ENCODE data around the gene CHRM2.
"Not testable (repeated sequence)": the region's sequence is repeated elsewhere in the genome, so short reads cannot be mapped to it uniquely, and the experiment has no call there.

Gene CHRM2

GRCh38 chr7:136868496-136869000 lies at the start of gene CHRM2:
Gene CHRM2, plus strand, starts transcription at chr7:136868652. Its CDS starts 146,214 bp downstream, at chr7:137014866.
- Mint-ChIP-seq H3K27me3 (peaks cover 39% of the 10 kb centered on the region), H3K36me3 (no peaks in the 10 kb centered on the region), H3K4me1 (peaks cover 8% of the 10 kb centered on the region), H3K4me3 (no peak within 1 kb of the TSS), H3K9me3 (no peaks in the 10 kb centered on the region), H3K27ac (no peak within 1 kb of the TSS)
- no peak for ATAC-seq

DNA sequence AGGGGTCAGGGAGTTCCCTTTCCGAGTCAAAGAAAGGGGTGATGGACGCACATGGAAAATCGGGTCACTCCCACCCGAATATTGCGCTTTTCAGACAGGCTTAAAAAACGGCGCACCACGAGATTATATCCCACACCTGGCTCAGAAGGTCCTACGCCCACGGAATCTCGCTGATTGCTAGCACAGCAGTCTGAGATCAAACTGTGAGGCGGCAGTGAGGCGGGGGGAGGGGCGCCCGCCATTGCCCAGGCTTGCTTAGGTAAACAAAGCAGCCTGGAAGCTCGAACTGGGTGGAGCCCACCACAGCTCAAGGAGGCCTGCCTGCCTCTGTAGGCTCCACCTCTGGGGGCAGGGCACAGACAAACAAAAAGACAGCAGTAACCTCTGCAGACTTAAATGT lies 37.1 kb upstream of the CHRM2 start:
- not testable (repeated sequence) for ATAC-seq, H3K27me3 Mint-ChIP-seq, H3K27ac Mint-ChIP-seq

GRCh38 chr7:136845899-136846465 lies 22.5 kb upstream of the CHRM2 start:
- Mint-ChIP-seq H3K27ac (no peak overlapping the region), H3K9me3 (peaks cover 9% of the 10 kb centered on the region), H3K36me3 (no peaks in the 10 kb centered on the region), H3K4me1 (no peaks in the 10 kb centered on the region), H3K4me3 (no peak overlapping the region), H3K27me3 (no peaks in the 10 kb centered on the region)
- ATAC-seq: no peak

More for the DNA sequence above, 37.1 kb upstream of the CHRM2 start:
- not testable (repeated sequence) for H3K36me3 Mint-ChIP-seq, H3K4me3 Mint-ChIP-seq, H3K4me1 Mint-ChIP-seq, H3K9me3 Mint-ChIP-seq

GRCh38 chr7:136847858-136848257 lies 20.6 kb upstream of the CHRM2 start:
- H3K27ac Mint-ChIP-seq: no peak overlapping the region
- peaks cover 7% of the 10 kb centered on the region for H3K9me3 Mint-ChIP-seq
- H3K4me1 Mint-ChIP-seq: no peaks in the 10 kb centered on the region
- H3K36me3 Mint-ChIP-seq: no peaks in the 10 kb centered on the region
- no peak overlapping the region for H3K4me3 Mint-ChIP-seq
- H3K27me3 Mint-ChIP-seq: no peaks in the 10 kb centered on the region
- ATAC-seq: no peak

- no peak overlapping the region for H3K27ac Mint-ChIP-seq
- no peaks in the 10 kb centered on the region for H3K4me1 Mint-ChIP-seq
- H3K9me3 Mint-ChIP-seq: peaks cover 7% of the 10 kb centered on the region
- no peaks in the 10 kb centered on the region for H3K27me3 Mint-ChIP-seq
- ATAC-seq: no peak
- no peak overlapping the region for H3K4me3 Mint-ChIP-seq
- H3K36me3 Mint-ChIP-seq: no peaks in the 10 kb centered on the region
Measured at GRCh38 chr7:136853654-136854053, 14.8 kb upstream of the CHRM2 start.

DNA sequence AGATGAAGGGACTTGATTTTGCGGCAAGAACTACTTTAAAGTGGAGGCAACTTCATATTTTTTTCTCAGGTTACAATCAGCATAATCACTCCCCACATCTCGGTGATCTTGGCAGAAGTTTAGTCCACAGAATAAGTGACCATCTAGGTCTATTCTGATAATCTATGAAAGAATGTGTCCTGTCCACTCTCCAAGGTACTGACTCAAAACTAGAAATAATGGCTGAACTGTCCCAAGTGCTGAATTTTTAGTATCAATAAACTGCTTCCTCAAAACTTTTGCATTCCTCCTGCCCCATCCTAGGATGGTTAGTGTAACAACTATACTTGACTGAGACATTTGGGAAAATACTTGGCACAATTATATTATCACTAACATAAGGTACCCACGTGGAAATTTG lies 10.9 kb upstream of the CHRM2 start:
- H3K27ac Mint-ChIP-seq: no peak overlapping the region
- no peaks in the 10 kb centered on the region for H3K36me3 Mint-ChIP-seq
- H3K4me1 Mint-ChIP-seq: no peaks in the 10 kb centered on the region
- no peaks in the 10 kb centered on the region for H3K27me3 Mint-ChIP-seq
- ATAC-seq: no peak
- no peak overlapping the region for H3K4me3 Mint-ChIP-seq
- H3K9me3 Mint-ChIP-seq: peaks cover 7% of the 10 kb centered on the region

- Mint-ChIP-seq H3K4me1 (no peaks in the 10 kb centered on the region), H3K36me3 (no peaks in the 10 kb centered on the region), H3K27ac (no peak overlapping the region), H3K9me3 (peaks cover 7% of the 10 kb centered on the region), H3K4me3 (no peak overlapping the region), H3K27me3 (no peaks in the 10 kb centered on the region)
- no peak for ATAC-seq
Measured at GRCh38 chr7:136859803-136860202, 8.6 kb upstream of the CHRM2 start.

DNA sequence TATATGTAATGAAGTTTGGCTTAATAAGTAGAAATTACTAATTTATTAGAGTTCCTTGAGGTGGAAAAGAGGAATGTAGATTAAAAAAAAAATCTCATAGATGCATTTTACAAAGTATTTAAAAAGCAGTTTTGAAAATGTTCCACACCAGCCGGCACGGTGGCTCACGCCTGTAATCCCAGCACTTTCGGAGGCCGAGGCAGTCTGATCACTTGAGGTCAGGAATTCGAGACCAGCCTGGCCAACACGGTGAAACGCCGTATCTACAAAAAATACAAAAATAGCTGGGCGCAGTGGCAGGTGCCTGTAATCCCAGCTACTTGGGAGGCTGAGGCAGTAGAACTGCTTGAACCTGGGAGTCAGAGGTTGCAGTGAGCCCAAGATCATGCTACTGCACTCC lies 3.2 kb upstream of the CHRM2 start:
- H3K9me3 Mint-ChIP-seq: no peaks in the 10 kb centered on the region
- no peaks in the 10 kb centered on the region for H3K36me3 Mint-ChIP-seq
- H3K4me1 Mint-ChIP-seq: no peaks in the 10 kb centered on the region
- no peak overlapping the region for H3K27ac Mint-ChIP-seq
- no peak for ATAC-seq
- no peak overlapping the region for H3K4me3 Mint-ChIP-seq
- H3K27me3 Mint-ChIP-seq: peaks cover 24% of the 10 kb centered on the region

GRCh38 chr7:136865777-136866176 lies 2.7 kb upstream of the CHRM2 start:
- Mint-ChIP-seq H3K27ac (no peak overlapping the region), H3K4me3 (no peak overlapping the region), H3K36me3 (no peaks in the 10 kb centered on the region), H3K9me3 (no peaks in the 10 kb centered on the region), H3K27me3 (peaks cover 30% of the 10 kb centered on the region), H3K4me1 (peaks cover 5% of the 10 kb centered on the region)
- ATAC-seq: no peak

DNA sequence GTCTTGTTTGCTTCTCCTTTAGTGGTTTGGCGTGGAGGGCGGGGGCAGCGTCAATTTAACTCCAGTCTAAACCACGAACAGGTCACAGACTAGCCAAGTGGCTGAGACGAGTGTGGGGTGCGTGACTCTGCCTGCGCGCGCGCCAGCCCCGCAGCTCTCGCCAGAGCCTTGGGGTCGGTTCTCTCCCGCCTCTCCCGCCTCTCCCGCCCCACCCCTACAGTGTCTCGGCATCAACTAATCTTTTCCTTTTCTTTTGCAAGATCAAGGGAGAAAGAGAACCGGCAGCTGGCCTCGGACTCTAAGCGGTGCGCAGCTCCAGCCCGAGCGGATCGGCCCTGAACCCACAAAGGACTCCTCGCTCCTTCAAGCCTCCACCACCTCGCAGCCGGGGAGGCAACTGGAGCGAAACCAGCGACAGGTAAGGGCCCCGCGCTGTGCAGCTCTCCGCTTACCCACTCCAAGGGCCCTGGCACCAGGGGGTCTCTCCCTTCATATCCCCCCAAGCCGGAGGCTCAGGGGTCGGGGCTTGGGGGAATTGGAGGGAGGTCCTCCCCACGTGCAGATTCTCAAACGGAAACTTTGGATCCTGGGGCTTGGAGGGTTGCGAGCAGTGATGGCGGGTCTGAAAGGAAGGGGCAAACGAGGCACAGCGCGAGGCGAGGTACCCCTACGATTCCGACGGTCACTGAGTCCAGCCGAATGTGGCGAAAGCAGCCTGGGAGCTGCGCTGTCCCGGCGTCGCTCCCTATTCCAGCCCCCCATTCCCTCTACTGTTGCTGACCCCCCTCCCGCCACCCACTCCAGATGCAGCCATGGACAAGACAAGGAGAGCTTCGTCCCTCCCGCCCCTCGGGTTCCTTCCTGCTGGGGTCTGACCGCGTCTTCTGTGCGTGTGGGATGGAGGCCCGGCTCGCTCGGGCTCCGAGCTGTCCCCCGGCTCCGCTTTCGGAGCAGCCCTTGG lies 829 bp downstream of the CHRM2 start:
- Mint-ChIP-seq H3K27me3 (peaks cover 39% of the 10 kb centered on the region), H3K4me3 (no peak overlapping the region), H3K36me3 (no peaks in the 10 kb centered on the region), H3K4me1 (peaks cover 8% of the 10 kb centered on the region), H3K27ac (no peak overlapping the region), H3K9me3 (no peaks in the 10 kb centered on the region)
- ATAC-seq: no peak

DNA sequence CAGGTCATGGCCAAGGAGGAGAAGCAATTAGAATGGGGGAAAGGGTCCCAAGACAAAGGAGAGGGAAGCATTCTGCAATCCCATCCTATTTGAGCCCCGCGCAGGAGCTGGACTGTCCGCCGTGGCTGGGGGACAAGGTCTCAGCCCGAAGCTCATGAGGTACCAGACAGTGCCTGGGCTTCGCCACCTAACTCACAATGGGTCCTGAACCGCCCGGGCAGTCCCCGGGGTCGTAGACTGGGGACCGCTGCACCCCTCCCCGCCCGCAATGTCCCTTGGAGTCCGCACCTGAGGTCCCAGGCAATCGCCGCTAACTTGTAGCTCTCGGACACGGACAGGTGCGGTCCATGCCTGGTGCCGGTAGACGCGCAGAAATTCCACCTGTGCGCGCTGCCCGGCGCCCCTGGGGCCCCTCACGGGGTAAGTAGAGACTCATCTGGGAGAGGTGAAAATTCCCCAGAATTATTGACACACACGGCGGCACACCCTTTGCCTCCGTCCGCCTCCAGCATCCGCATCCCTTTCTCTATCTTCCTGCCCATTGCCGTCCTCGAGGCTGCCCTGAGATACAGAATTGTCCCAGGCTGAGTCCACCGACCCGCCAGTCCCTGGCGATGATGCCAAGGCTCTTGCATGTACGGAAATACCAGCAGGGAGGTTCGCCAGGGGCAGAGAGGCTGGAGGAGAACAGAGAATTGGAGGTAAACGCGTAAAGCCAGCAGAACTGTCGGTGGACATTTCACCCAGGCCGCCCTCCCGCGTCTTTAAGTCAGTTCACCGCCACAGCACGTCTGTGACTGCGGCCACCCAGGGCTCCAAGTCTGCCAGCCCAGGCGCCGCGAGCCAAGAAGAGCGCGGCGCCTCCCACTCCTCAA lies 1.8 kb downstream of the CHRM2 start:
- H3K27me3 Mint-ChIP-seq: peaks cover 39% of the 10 kb centered on the region
- ATAC-seq: no peak
- no peaks in the 10 kb centered on the region for H3K9me3 Mint-ChIP-seq
- peaks cover 8% of the 10 kb centered on the region for H3K4me1 Mint-ChIP-seq
- no peak overlapping the region for H3K4me3 Mint-ChIP-seq
- H3K27ac Mint-ChIP-seq: no peak overlapping the region
- no peaks in the 10 kb centered on the region for H3K36me3 Mint-ChIP-seq

DNA sequence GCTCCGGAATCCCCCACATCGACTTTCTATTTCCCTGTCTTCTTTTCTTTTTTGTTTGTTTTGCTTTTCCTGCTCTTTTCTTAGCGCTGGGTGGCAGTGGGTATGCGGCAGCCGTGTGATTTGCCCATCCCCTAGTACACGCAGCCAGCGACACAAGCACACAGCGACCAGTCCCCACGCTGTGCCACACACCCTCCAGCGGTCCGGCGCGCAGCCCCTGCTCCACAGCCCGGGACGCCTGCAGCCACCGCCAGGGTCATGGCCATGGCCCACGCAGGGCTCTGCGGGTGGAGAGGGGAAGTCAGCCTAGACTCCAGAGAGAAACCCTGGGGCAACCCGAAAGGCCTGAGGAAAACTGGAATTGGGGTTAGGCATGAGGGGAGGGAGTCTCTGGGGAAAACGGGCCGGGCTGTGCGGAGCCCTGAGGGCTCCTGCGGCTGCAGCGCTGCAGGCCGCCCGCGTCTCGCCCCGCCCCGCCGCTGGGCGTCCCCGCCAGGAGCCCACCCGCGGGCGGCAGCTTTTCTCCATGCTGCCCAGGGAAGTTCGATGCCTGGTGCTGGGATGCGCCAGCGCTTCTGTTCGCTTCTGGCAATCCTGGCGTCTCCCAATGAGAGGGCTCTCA lies 2.5 kb downstream of the CHRM2 start:
- Mint-ChIP-seq H3K36me3 (no peaks in the 10 kb centered on the region), H3K27me3 (peaks cover 39% of the 10 kb centered on the region), H3K4me1 (peaks cover 8% of the 10 kb centered on the region), H3K27ac (no peak overlapping the region), H3K4me3 (no peak overlapping the region), H3K9me3 (no peaks in the 10 kb centered on the region)
- ATAC-seq: no peak

DNA sequence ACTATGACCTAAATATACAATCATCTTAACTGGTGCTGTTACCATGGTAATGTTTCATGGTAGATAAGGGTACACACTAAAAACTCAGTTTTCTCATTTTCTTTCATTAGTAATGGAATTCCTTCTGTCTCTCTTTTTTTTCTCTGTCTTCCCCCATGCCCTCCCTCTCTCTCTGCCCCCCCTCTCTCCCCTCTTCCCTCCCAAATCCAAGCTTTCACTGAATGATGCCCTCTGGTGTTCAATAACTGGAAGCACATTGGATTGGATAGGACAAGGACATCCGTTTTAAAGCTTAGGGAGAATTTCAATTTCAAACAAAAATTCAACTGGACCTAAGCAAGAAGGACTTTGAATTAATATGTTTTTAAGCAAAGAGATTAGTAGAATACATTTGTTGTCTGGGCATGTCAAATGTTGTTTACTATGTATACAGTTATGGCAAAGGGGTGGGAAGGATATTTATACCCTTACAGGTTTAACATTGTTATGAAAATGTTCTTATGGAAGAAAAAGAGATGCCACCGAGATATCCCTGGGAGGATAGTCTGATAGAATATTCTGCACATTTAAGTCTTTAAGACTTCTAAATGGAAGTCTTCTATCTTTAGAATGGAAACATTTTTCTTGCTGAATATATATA lies 6.1 kb downstream of the CHRM2 start:
- Mint-ChIP-seq H3K9me3 (no peaks in the 10 kb centered on the region), H3K27me3 (peaks cover 22% of the 10 kb centered on the region), H3K36me3 (no peaks in the 10 kb centered on the region), H3K4me1 (peaks cover 8% of the 10 kb centered on the region), H3K27ac (no peak overlapping the region), H3K4me3 (no peak overlapping the region)
- ATAC-seq: no peak

DNA sequence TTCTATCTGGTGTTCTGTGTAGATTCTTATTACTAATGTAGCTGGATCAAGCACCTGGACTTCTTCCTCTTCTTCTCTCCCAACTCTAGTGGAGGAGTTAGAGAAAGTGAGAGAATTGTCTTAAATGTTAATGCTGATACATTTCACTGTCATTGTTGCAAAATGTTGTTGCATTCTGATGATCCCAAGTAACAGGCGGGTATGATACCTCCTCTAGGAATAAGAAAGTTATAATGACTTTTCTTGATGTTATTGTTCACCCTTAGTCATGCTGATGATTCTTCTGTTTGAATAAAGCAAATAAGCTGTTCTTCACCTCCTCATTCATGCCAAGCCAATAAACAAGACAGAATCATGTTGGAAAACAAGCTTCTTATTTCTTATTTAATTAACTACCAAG lies 9.1 kb downstream of the CHRM2 start:
- H3K4me3 Mint-ChIP-seq: no peak overlapping the region
- H3K27ac Mint-ChIP-seq: no peak overlapping the region
- ATAC-seq: no peak
- H3K36me3 Mint-ChIP-seq: no peaks in the 10 kb centered on the region
- H3K4me1 Mint-ChIP-seq: no peaks in the 10 kb centered on the region
- no peaks in the 10 kb centered on the region for H3K27me3 Mint-ChIP-seq
- H3K9me3 Mint-ChIP-seq: peaks cover 3% of the 10 kb centered on the region
